Right lobe of liver (tissue), 4 donors: ENCODE data around the gene FOXP2.

ENCODE experiments used
- POLR2A ChIP-seq: fragments of 450-650 bp; IDR thresholded peaks from one replicate; pipeline ENCODE4 v1.6.1; 2017; ENCODE audit warnings: antibody characterized with exemption, mild to moderate bottlenecking
- TF ChIP-seq, protein P1 (sequence below), 4 donors: fragments of 200-600 bp in 3 of 4; fragments of 450-650 bp in 1 of 4; IDR thresholded peaks; one replicate each; pipeline versions ENCODE4 v1.5.1 to v1.8.0; 2016 to 2022; ENCODE audit warnings: antibody characterized with exemption in 4 of 4, mild to moderate bottlenecking in 2 of 4
- donor health status: DM: no; HTN: no; CAD: no.
- donor health status: DM: no; HTN: no; CAD: no.
- donor health status: DM: no; HTN: yes; CAD: no.

DNA sequence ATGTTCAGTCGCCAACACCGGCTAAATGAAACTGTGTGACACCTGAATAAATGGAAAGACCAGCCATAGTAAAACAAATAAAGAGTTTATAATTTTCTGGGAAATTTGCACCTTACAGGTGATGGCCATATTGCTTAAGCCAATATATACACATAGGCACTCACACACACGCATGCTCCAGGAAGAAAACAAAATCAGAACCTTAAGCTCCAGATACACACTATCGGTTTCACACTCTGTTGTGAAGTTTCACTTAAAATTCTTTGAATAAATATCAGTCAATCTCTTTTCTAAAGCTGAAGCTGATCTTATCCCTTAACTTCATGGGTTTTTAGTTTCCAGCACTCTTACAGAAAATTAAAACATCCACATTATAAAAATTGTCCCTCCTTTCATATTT lies 280.6 kb downstream of the FOXP2 start:
- TF ChIP-seq, protein P1, sequence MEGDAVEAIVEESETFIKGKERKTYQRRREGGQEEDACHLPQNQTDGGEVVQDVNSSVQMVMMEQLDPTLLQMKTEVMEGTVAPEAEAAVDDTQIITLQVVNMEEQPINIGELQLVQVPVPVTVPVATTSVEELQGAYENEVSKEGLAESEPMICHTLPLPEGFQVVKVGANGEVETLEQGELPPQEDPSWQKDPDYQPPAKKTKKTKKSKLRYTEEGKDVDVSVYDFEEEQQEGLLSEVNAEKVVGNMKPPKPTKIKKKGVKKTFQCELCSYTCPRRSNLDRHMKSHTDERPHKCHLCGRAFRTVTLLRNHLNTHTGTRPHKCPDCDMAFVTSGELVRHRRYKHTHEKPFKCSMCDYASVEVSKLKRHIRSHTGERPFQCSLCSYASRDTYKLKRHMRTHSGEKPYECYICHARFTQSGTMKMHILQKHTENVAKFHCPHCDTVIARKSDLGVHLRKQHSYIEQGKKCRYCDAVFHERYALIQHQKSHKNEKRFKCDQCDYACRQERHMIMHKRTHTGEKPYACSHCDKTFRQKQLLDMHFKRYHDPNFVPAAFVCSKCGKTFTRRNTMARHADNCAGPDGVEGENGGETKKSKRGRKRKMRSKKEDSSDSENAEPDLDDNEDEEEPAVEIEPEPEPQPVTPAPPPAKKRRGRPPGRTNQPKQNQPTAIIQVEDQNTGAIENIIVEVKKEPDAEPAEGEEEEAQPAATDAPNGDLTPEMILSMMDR (IDR thresholded peaks at IDR 0.05) = no peak
- TF ChIP-seq POLR2A = no peak
